ENCODE results near the gene METTL23.

- no peak for TF ChIP-seq CTCF (IDR thresholded peaks at IDR 0.05)
- TF ChIP-seq POLR2A (IDR thresholded peaks at IDR 0.05), result no peak
- no peak for TF ChIP-seq POLR2AphosphoS5 (IDR thresholded peaks at IDR 0.05)
Measured at GRCh38 chr17:76697702-76698465, 28.8 kb upstream of the METTL23 start.
